HL-60 (cell line): ENCODE results near the gene PTTG2.

ENCODE experiments used
- DNase-seq, 2 experiments: peaks; one replicate each; pipeline ENCODE4 v3.0.0-alpha.2; 2010 to 2020; ENCODE audit warnings: low read depth in 1 of 2, low spot score in 1 of 2
- H3K27ac ChIP-seq: fragments of 250-450 bp; sonication (Bioruptor Pico); replicated peaks from 2 replicates; pipeline ENCODE4 v1.5.1; 2020; ENCODE audit warnings: mild to moderate bottlenecking, moderate library complexity
- H3K27me3 ChIP-seq: fragments of 250-450 bp; sonication (Bioruptor Pico); 2 replicates; pipeline ENCODE4 v1.5.1; 2021; ENCODE audit warnings: mild to moderate bottlenecking, moderate library complexity; ENCODE audit not compliant: insufficient read depth, poor library complexity, severe bottlenecking
- H3K4me3 ChIP-seq: replicated peaks from 2 replicates; pipeline ENCODE4 v1.5.1; 2011; ENCODE audit warnings: mild to moderate bottlenecking, control low read depth, low read length; ENCODE audit not compliant: insufficient read depth
- GABPA ChIP-seq: IDR thresholded peaks from 2 replicates; pipeline ENCODE4 v1.6.1; 2012; ENCODE audit warnings: low read depth
- POLR2AphosphoS5 ChIP-seq: IDR thresholded peaks from 2 replicates; pipeline ENCODE4 v1.6.1; 2012; ENCODE audit warnings: low read depth
- SPI1 ChIP-seq: IDR thresholded peaks from 2 replicates; pipeline ENCODE4 v1.6.1; 2012; ENCODE audit warnings: low read depth, mild to moderate bottlenecking, borderline replicate concordance
- TF ChIP-seq, protein P1 (sequence below): IDR thresholded peaks from one replicate; pipeline ENCODE4 v1.5.1; 2011; ENCODE audit warnings: low read length, control low read depth, inconsistent platforms; ENCODE audit not compliant: insufficient read depth
- TF ChIP-seq, protein P2 (sequence below): IDR thresholded peaks from 2 replicates; pipeline ENCODE4 v1.6.1; 2012; ENCODE audit warnings: low read depth; ENCODE audit not compliant: insufficient replicate concordance

PTTG2 gene

DNA sequence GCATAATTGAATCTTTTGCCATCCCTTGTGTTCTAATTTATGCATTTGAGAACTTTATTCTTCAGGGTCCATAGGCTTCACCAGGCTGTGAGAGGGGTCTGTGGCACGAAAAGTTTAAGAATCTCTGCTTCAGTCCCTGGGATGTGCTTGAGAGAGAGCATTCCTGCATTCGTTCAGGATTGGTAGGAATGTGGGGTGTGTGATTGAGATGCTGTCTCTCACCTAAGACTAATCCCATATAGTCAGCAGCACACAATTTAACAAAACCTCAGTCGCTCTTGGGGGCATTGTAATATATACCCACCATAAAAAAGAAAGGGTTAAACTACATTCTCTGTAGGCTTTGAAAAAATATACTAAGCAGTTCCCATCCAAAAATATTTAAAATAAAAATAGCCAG lies 41.7 kb downstream of the PTTG2 start:
- no peaks in the 10 kb centered on the region for H3K27me3 ChIP-seq
- no peak for DNase-seq
- H3K4me3 ChIP-seq = no peak overlapping the region
- TF ChIP-seq, protein P1, sequence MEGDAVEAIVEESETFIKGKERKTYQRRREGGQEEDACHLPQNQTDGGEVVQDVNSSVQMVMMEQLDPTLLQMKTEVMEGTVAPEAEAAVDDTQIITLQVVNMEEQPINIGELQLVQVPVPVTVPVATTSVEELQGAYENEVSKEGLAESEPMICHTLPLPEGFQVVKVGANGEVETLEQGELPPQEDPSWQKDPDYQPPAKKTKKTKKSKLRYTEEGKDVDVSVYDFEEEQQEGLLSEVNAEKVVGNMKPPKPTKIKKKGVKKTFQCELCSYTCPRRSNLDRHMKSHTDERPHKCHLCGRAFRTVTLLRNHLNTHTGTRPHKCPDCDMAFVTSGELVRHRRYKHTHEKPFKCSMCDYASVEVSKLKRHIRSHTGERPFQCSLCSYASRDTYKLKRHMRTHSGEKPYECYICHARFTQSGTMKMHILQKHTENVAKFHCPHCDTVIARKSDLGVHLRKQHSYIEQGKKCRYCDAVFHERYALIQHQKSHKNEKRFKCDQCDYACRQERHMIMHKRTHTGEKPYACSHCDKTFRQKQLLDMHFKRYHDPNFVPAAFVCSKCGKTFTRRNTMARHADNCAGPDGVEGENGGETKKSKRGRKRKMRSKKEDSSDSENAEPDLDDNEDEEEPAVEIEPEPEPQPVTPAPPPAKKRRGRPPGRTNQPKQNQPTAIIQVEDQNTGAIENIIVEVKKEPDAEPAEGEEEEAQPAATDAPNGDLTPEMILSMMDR = no peak
- TF ChIP-seq SPI1 = no peak
- no peak for TF ChIP-seq POLR2AphosphoS5
- no peak for TF ChIP-seq GABPA
- TF ChIP-seq, protein P2, sequence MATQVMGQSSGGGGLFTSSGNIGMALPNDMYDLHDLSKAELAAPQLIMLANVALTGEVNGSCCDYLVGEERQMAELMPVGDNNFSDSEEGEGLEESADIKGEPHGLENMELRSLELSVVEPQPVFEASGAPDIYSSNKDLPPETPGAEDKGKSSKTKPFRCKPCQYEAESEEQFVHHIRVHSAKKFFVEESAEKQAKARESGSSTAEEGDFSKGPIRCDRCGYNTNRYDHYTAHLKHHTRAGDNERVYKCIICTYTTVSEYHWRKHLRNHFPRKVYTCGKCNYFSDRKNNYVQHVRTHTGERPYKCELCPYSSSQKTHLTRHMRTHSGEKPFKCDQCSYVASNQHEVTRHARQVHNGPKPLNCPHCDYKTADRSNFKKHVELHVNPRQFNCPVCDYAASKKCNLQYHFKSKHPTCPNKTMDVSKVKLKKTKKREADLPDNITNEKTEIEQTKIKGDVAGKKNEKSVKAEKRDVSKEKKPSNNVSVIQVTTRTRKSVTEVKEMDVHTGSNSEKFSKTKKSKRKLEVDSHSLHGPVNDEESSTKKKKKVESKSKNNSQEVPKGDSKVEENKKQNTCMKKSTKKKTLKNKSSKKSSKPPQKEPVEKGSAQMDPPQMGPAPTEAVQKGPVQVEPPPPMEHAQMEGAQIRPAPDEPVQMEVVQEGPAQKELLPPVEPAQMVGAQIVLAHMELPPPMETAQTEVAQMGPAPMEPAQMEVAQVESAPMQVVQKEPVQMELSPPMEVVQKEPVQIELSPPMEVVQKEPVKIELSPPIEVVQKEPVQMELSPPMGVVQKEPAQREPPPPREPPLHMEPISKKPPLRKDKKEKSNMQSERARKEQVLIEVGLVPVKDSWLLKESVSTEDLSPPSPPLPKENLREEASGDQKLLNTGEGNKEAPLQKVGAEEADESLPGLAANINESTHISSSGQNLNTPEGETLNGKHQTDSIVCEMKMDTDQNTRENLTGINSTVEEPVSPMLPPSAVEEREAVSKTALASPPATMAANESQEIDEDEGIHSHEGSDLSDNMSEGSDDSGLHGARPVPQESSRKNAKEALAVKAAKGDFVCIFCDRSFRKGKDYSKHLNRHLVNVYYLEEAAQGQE = no peak
- H3K27ac ChIP-seq = no peak overlapping the region

DNA sequence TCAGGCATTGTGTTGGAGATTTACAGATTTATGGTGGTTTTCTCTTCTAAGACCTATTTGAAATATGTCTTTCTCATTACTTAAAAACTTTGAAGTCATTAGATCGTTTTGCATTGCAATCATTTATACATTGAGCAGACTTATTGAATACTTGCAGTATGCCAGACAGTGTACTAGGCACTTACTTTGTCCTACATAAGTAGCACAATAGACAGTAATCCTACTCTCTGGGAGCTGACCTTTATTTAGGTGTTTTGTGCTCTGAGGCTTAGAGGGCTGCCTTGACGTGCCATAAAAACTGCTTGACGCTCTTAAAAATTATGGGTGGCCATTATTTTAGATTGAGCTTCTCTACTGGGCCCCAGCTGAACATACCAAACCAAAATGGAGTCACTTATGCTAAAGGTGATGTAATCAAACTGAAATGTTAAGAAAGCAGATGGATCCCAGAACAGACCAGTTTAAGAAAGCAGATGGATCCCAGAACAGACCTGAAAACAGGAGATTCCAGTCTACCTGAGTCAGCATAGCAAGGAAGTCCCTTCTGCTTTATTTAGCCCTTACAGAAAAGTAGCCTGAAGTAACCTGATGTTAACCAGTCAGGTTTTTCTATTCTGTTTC lies 42.4 kb downstream of the PTTG2 start:
- no peak overlapping the region for H3K27ac ChIP-seq
- DNase-seq = no peak
- H3K4me3 ChIP-seq = no peak overlapping the region
- no peaks in the 10 kb centered on the region for H3K27me3 ChIP-seq
- TF ChIP-seq GABPA = no peak
- TF ChIP-seq, protein P2 = no peak
- TF ChIP-seq, protein P1 = no peak
- no peak for TF ChIP-seq SPI1
- no peak for TF ChIP-seq POLR2AphosphoS5

DNA sequence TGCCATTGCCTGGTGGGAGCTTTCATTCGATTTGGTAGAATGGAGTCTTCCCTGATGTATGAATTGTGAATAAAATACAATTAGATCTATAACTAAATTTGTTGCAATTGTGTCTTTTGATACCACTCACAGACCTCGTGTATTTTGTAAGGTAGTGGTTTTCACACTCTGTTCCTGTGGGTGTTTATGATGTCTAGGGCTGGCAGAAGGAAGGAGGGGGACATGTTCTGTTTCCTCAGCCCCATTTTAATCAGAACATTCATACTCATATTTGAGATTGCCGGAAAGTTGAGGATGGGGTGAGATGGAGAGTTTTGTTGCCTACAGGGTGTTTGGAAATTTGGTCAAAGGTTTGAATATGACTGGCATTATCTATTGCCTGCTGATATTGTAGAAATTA lies 42.9 kb downstream of the PTTG2 start:
- Histone ChIP-seq H3K27me3 (no peaks in the 10 kb centered on the region), H3K4me3 (no peak overlapping the region), H3K27ac (no peak overlapping the region)
- TF ChIP-seq, protein P2 = no peak
- TF ChIP-seq POLR2AphosphoS5 = no peak
- TF ChIP-seq SPI1 = no peak
- TF ChIP-seq, protein P1 = no peak
- TF ChIP-seq GABPA = no peak
- no peak for DNase-seq
